ENCODE results near the gene HMG20B.

Gene HMG20B

GRCh38 chr19:3621689-3622088, 48.9 kb downstream of the HMG20B start:
- Histone ChIP-seq H3K36me3 (ENCODE audit: control insufficient read depth, insufficient read depth, low read length) (no peaks in the 10 kb centered on the region), H3K27me3 (ENCODE audit: control insufficient read depth, insufficient read depth, low read length, poor library complexity, severe bottlenecking) (no peaks in the 10 kb centered on the region), H3K27ac (ENCODE audit: insufficient read depth, low read depth, low read length, poor library complexity, severe bottlenecking) (no peak overlapping the region), H3K9me3 (ENCODE audit: control insufficient read depth, low read length) (no peaks in the 10 kb centered on the region), H3K4me1 (ENCODE audit: control insufficient read depth, insufficient read depth, low read length) (peaks cover 4% of the 10 kb centered on the region), H3K4me3 (ENCODE audit: insufficient read depth, low read depth, low read length) (no peak overlapping the region)
- 96 to 97% methylated on average over 15 of the region's 15 CpGs for WGBS, 2 experiments

GRCh38 chr19:3622224-3622623, 49.5 kb downstream of the HMG20B start:
- Histone ChIP-seq H3K36me3 (ENCODE audit: control insufficient read depth, insufficient read depth, low read length) (no peaks in the 10 kb centered on the region), H3K9me3 (ENCODE audit: control insufficient read depth, low read length) (no peaks in the 10 kb centered on the region), H3K27ac (ENCODE audit: insufficient read depth, low read depth, low read length, poor library complexity, severe bottlenecking) (no peak overlapping the region), H3K27me3 (ENCODE audit: control insufficient read depth, insufficient read depth, low read length, poor library complexity, severe bottlenecking) (no peaks in the 10 kb centered on the region), H3K4me1 (ENCODE audit: control insufficient read depth, insufficient read depth, low read length) (peaks cover 4% of the 10 kb centered on the region), H3K4me3 (ENCODE audit: insufficient read depth, low read depth, low read length) (no peak overlapping the region)
- WGBS, 2 experiments, result 88 to 92% methylated on average over 12 of the region's 12 CpGs

GRCh38 chr19:3623716-3624115, 51.0 kb downstream of the HMG20B start:
- Histone ChIP-seq H3K36me3 (ENCODE audit: control insufficient read depth, insufficient read depth, low read length) (no peaks in the 10 kb centered on the region), H3K4me1 (ENCODE audit: control insufficient read depth, insufficient read depth, low read length) (peaks cover 4% of the 10 kb centered on the region), H3K9me3 (ENCODE audit: control insufficient read depth, low read length) (no peaks in the 10 kb centered on the region), H3K27ac (ENCODE audit: insufficient read depth, low read depth, low read length, poor library complexity, severe bottlenecking) (no peak overlapping the region), H3K4me3 (ENCODE audit: insufficient read depth, low read depth, low read length) (no peak overlapping the region), H3K27me3 (ENCODE audit: control insufficient read depth, insufficient read depth, low read length, poor library complexity, severe bottlenecking) (no peaks in the 10 kb centered on the region)
- 95 to 96% methylated on average over 34 of the region's 34 CpGs for WGBS, 2 experiments

GRCh38 chr19:3625996-3626472, 53.3 kb downstream of the HMG20B start:
- H3K27me3 ChIP-seq (ENCODE audit: control insufficient read depth, insufficient read depth, low read length, poor library complexity, severe bottlenecking), result no peaks in the 10 kb centered on the region
- H3K4me3 ChIP-seq (ENCODE audit: insufficient read depth, low read depth, low read length), result peak overlapping the region; percentile 62
- no peaks in the 10 kb centered on the region for H3K36me3 ChIP-seq (ENCODE audit: control insufficient read depth, insufficient read depth, low read length)
- 2% methylated on average over 21 of the region's 21 CpGs for WGBS, 2 experiments
- H3K4me1 ChIP-seq (ENCODE audit: control insufficient read depth, insufficient read depth, low read length), result peaks cover 4% of the 10 kb centered on the region
- no peaks in the 10 kb centered on the region for H3K9me3 ChIP-seq (ENCODE audit: control insufficient read depth, low read length)
- no peak overlapping the region for H3K27ac ChIP-seq (ENCODE audit: insufficient read depth, low read depth, low read length, poor library complexity, severe bottlenecking)

- Histone ChIP-seq H3K4me3 (ENCODE audit: insufficient read depth, low read depth, low read length) (peak within 1 kb of the TSS; percentile 62), H3K27ac (ENCODE audit: insufficient read depth, low read depth, low read length, poor library complexity, severe bottlenecking) (peak within 1 kb of the TSS; percentile 89), H3K36me3 (ENCODE audit: control insufficient read depth, insufficient read depth, low read length) (no peaks in the 10 kb centered on the region), H3K9me3 (ENCODE audit: control insufficient read depth, low read length) (no peaks in the 10 kb centered on the region), H3K27me3 (ENCODE audit: control insufficient read depth, insufficient read depth, low read length, poor library complexity, severe bottlenecking) (no peaks in the 10 kb centered on the region), H3K4me1 (ENCODE audit: control insufficient read depth, insufficient read depth, low read length) (peaks cover 4% of the 10 kb centered on the region)
- 0 to 1% methylated on average over 80 of the region's 80 CpGs for WGBS, 2 experiments
Observed at GRCh38 chr19:3626473-3627350, 54.0 kb downstream of the HMG20B start, which contains the start of gene CACTIN. CACTIN (minus strand) TSS chr19:3626790; CDS start chr19:3626762, 28 bp downstream.

- Histone ChIP-seq H3K4me1 (ENCODE audit: control insufficient read depth, insufficient read depth, low read length) (peaks cover 4% of the 10 kb centered on the region), H3K9me3 (ENCODE audit: control insufficient read depth, low read length) (no peaks in the 10 kb centered on the region), H3K36me3 (ENCODE audit: control insufficient read depth, insufficient read depth, low read length) (no peaks in the 10 kb centered on the region), H3K27me3 (ENCODE audit: control insufficient read depth, insufficient read depth, low read length, poor library complexity, severe bottlenecking) (no peaks in the 10 kb centered on the region), H3K4me3 (ENCODE audit: insufficient read depth, low read depth, low read length) (no peak overlapping the region), H3K27ac (ENCODE audit: insufficient read depth, low read depth, low read length, poor library complexity, severe bottlenecking) (no peak overlapping the region)
- 75 to 83% methylated on average over 7 of the region's 7 CpGs for WGBS, 2 experiments
Observed at GRCh38 chr19:3627351-3627723, 54.6 kb downstream of the HMG20B start.

Measured in ectodermal cell (in vitro differentiated cells).